ENCODE measurements around the gene KRTAP12-4.
"Not testable (repeated sequence)": the region's sequence is repeated elsewhere in the genome, so short reads cannot be mapped to it uniquely, and the experiment has no call there.

- TF ChIP-seq POLR2A, CTCF, POLR2AphosphoS5 (IDR thresholded peaks at IDR 0.05): not testable (repeated sequence)
Measured at GRCh38 chr21:44627831-44628233, 26.6 kb downstream of the KRTAP12-4 start.

All from suprapubic skin (tissue), 4 donors.